ENCODE results near the gene HIF3A. TPM values are rescaled to one million over a fixed set of nuclear protein-coding genes. Genes with fewer than 3 reads are reported as not detected.

Gene HIF3A
- total RNA-seq, 1 donor from 2014 or later, result 175 TPM

DNA sequence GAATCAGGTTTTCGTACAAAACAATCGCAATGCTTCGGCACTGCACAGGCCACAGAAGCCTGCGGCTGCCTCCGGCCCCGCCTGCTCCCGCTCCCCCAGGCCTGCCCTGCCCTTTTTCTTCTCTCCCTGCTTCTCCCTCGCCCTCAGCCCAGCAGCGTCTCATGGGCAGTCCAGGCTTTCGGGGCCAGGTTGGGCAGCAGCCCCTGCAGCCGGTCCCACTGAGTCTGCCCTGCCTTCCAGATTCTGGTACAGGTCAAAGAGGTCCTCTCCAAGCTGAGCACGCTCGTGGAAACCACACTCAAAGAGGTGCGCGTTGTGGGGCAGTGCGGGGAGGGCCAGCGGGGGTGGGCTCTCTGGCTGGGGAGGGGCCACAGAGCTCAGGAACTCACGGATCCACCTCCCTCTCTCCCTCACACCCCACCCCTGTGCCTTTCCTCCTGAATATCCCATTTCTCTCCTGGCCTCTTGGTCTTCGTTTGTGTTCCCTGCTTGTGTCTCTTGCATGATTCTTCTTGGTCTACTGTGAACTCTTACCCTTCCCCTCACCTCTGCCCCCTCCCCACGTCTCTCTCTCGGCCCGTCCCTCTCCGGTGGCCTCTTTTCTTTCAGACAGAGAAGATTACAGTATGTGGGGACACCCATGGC lies 86.5 kb downstream of the HIF3A start:
- Mint-ChIP-seq H3K4me3 (no peak overlapping the region), H3K27ac (no peak overlapping the region), H3K4me1 (peaks cover 3% of the 10 kb centered on the region), H3K9me3 (peaks cover 11% of the 10 kb centered on the region), H3K27me3 (ENCODE audit: low read depth) (no peaks in the 10 kb centered on the region), H3K36me3 (peaks cover 57% of the 10 kb centered on the region)
- TF ChIP-seq, protein P1, sequence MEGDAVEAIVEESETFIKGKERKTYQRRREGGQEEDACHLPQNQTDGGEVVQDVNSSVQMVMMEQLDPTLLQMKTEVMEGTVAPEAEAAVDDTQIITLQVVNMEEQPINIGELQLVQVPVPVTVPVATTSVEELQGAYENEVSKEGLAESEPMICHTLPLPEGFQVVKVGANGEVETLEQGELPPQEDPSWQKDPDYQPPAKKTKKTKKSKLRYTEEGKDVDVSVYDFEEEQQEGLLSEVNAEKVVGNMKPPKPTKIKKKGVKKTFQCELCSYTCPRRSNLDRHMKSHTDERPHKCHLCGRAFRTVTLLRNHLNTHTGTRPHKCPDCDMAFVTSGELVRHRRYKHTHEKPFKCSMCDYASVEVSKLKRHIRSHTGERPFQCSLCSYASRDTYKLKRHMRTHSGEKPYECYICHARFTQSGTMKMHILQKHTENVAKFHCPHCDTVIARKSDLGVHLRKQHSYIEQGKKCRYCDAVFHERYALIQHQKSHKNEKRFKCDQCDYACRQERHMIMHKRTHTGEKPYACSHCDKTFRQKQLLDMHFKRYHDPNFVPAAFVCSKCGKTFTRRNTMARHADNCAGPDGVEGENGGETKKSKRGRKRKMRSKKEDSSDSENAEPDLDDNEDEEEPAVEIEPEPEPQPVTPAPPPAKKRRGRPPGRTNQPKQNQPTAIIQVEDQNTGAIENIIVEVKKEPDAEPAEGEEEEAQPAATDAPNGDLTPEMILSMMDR (IDR thresholded peaks at IDR 0.05; ENCODE audit: unreplicated experiment), result no peak
- peak in 1 of 2 experiments; percentile 1 for DNase-seq (ENCODE audit: low spot score in 2 of 2, unreplicated experiment in 2 of 2)

DNA sequence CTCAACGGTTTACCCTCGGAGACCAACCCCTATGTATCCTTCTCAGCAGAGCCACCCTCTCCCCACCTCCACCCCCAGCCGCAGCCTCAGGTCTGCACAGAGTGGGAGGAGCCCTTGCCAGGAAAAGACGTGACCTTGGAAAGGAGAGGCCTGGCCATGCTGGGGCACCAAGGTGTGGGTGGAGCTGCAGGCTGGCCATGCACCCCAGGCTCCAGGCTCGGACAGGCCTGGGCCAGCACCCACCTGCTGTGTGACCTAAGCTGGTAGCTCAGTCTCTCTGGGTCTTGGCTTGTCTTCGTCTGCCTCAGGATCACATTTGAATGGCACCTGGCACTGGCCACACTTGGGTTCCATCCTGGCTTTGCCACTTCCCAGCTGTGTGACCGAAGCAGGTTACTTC lies 87.0 kb downstream of the HIF3A start:
- TF ChIP-seq, protein P1 (IDR thresholded peaks at IDR 0.05; ENCODE audit: unreplicated experiment), result no peak
- H3K27ac Mint-ChIP-seq, result no peak overlapping the region
- no peaks in the 10 kb centered on the region for H3K4me1 Mint-ChIP-seq
- H3K36me3 Mint-ChIP-seq, result peaks cover 63% of the 10 kb centered on the region
- no peaks in the 10 kb centered on the region for H3K27me3 Mint-ChIP-seq (ENCODE audit: low read depth)
- no peak for DNase-seq (ENCODE audit: low spot score in 2 of 2, unreplicated experiment in 2 of 2)
- H3K9me3 Mint-ChIP-seq, result peaks cover 11% of the 10 kb centered on the region
- H3K4me3 Mint-ChIP-seq, result no peak overlapping the region

DNA sequence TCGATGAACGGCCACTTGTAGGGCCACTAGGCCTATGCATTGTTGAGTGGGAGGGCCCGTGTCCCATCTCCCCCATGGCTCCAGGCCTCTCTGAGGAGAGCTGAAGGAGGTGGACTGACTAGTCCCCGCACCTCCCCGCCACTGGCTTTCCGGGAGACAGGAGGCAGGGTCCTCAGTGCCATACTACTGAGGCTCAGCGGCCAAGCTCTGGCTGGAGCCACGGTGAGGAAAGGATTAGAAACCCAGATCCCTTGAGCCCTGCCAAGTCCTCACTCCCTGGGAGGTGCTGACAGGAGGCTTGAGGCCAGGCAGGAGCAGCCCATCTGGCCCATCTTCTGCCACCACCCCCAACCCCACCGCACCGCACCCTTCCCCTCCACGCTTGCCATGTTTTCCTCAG lies 87.6 kb downstream of the HIF3A start:
- Mint-ChIP-seq H3K4me3 (no peak overlapping the region), H3K27me3 (ENCODE audit: low read depth) (no peaks in the 10 kb centered on the region), H3K9me3 (peaks cover 12% of the 10 kb centered on the region), H3K4me1 (no peaks in the 10 kb centered on the region), H3K27ac (no peak overlapping the region), H3K36me3 (peaks cover 65% of the 10 kb centered on the region)
- TF ChIP-seq, protein P1 (IDR thresholded peaks at IDR 0.05; ENCODE audit: unreplicated experiment), result no peak
- DNase-seq (ENCODE audit: low spot score in 2 of 2, unreplicated experiment in 2 of 2), result no peak

DNA sequence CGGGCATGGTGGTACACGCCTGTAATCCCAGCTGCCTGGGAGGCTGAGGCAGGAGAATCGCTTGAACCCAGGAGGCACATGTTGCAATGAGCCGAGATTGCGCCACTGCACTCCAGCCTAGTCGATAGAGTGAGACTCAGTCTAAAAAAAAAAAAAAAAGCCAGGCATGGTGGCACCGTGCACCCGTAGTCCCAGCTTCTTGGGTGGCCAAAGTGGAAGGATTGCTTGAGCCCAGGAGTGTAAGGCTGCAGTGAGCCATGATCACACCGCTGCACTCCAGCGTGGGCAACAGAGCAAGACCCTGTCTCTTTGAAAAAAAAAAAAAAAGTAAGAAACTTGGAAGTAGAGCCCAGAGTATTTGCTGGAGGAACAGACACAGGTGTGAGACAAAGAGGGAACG lies 88.8 kb downstream of the HIF3A start:
- Mint-ChIP-seq H3K36me3 (peaks cover 64% of the 10 kb centered on the region), H3K4me3 (no peak overlapping the region), H3K27ac (no peak overlapping the region), H3K27me3 (ENCODE audit: low read depth) (no peaks in the 10 kb centered on the region), H3K4me1 (no peaks in the 10 kb centered on the region), H3K9me3 (peaks cover 10% of the 10 kb centered on the region)
- no peak for DNase-seq (ENCODE audit: low spot score in 2 of 2, unreplicated experiment in 2 of 2)
- TF ChIP-seq, protein P1 (IDR thresholded peaks at IDR 0.05; ENCODE audit: unreplicated experiment), result no peak

DNA sequence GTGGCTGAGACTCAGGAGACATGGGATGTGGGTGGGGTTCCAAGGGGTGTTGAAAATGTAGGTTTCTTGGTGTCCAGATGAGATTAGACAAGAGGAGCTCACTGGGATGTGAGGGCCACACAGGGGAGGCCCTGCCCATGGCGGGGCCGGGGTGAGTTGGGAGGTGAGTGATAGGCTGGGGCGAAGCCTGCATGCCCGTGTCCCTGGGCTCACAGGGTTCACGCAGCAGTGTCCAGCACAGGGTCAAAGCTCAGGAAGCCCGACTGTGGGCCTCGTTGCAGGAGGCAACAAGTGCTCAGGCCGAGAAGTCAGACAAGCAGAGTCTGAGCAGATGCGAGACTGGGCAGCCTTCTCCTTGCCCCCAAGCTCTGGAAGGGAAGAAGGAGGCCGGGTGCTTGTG lies 89.3 kb downstream of the HIF3A start:
- H3K9me3 Mint-ChIP-seq, result peaks cover 5% of the 10 kb centered on the region
- DNase-seq (ENCODE audit: low spot score in 2 of 2, unreplicated experiment in 2 of 2), result no peak
- TF ChIP-seq, protein P1 (IDR thresholded peaks at IDR 0.05; ENCODE audit: unreplicated experiment), result no peak
- H3K4me3 Mint-ChIP-seq, result no peak overlapping the region
- no peaks in the 10 kb centered on the region for H3K4me1 Mint-ChIP-seq
- no peak overlapping the region for H3K27ac Mint-ChIP-seq
- H3K36me3 Mint-ChIP-seq, result peaks cover 60% of the 10 kb centered on the region
- H3K27me3 Mint-ChIP-seq (ENCODE audit: low read depth), result no peaks in the 10 kb centered on the region
